Neural cell (in vitro differentiated cells): Measurements from ENCODE around the gene SLC4A5. TPM values are rescaled to one million over a fixed set of nuclear protein-coding genes. Genes with fewer than 3 reads are reported as not detected.

Experiments used
- H2AFZ ChIP-seq: fragments of 200-600, 300-800 bp; sonication (generic), shearing (Covaris generic); 2 replicates; pipeline ENCODE4 v1.6.0; 2014; ENCODE audit warnings: low read depth, mild to moderate bottlenecking, antibody characterized with exemption, low read length, moderate library complexity
- H3F3A ChIP-seq: fragments of 200-600 bp; shearing (Covaris generic); 2 replicates; pipeline ENCODE4 v1.6.1; 2016; ENCODE audit warnings: mild to moderate bottlenecking, moderate library complexity, mixed read lengths, antibody characterized with exemption, low read length; ENCODE audit not compliant: insufficient read depth, poor library complexity, severe bottlenecking
- H3K27ac ChIP-seq: fragments of 200-600, 300-800 bp; sonication (generic), shearing (Covaris generic); 2 replicates; pipeline ENCODE4 v1.5.1; 2014; ENCODE audit warnings: mild to moderate bottlenecking, low read length, moderate library complexity
- H3K27me3 ChIP-seq: fragments of 300-800, 200-600 bp; sonication (generic), shearing (Covaris generic); 2 replicates; pipeline ENCODE4 v1.6.0; 2014; ENCODE audit warnings: mild to moderate bottlenecking, low read depth, low read length, moderate library complexity; ENCODE audit not compliant: insufficient read depth
- H3K36me3 ChIP-seq: fragments of 300-800, 200-600 bp; sonication (generic), shearing (Covaris generic); 2 replicates; pipeline ENCODE4 v1.5.1; 2014; ENCODE audit warnings: mild to moderate bottlenecking, antibody characterized with exemption, low read length, moderate library complexity; ENCODE audit not compliant: insufficient read depth
- H3K4me2 ChIP-seq: fragments of 300-800, 200-600 bp; sonication (generic), shearing (Covaris generic); 2 replicates; pipeline ENCODE4 v1.6.0; 2014; ENCODE audit warnings: mild to moderate bottlenecking, low read length
- H3K4me3 ChIP-seq: fragments of 300-800, 200-600 bp; sonication (generic), shearing (Covaris generic); 2 replicates; pipeline ENCODE4 v1.5.1; 2014; ENCODE audit warnings: mild to moderate bottlenecking, low read length, moderate library complexity
- H3K79me2 ChIP-seq: fragments of 200-600 bp; shearing (Covaris generic); replicated peaks from 2 replicates; pipeline ENCODE4 v1.6.0; 2014; ENCODE audit warnings: mild to moderate bottlenecking, low read length, moderate library complexity; ENCODE audit not compliant: insufficient read depth
- H3K9ac ChIP-seq: fragments of 300-800, 200-600 bp; sonication (generic), shearing (Covaris generic); 2 replicates; pipeline ENCODE4 v1.6.1; 2016; ENCODE audit warnings: mild to moderate bottlenecking, low read length, mixed read lengths
- H3K9me2 ChIP-seq: fragments of 200-600 bp; shearing (Covaris generic); 2 replicates; pipeline ENCODE4 v1.6.1; 2016; ENCODE audit warnings: mild to moderate bottlenecking, low read length, mixed read lengths; ENCODE audit not compliant: insufficient read depth
- H3K9me3 ChIP-seq: fragments of 200-600, 300-800 bp; sonication (generic), shearing (Covaris generic); 2 replicates; pipeline ENCODE4 v1.6.1; 2016; ENCODE audit warnings: mild to moderate bottlenecking, mixed run types, low read length, moderate library complexity, mixed read lengths
- H4K20me1 ChIP-seq: fragments of 200-600 bp; shearing (Covaris generic); 2 replicates; pipeline ENCODE4 v1.6.1; 2016; ENCODE audit warnings: mild to moderate bottlenecking, mixed run types; ENCODE audit not compliant: insufficient read depth
- EP300 ChIP-seq: fragments of 450-650 bp; conservative IDR thresholded peaks from 2 replicates; pipeline ENCODE4 v1.6.1; 2014; ENCODE audit warnings: antibody characterized with exemption, mild to moderate bottlenecking, moderate library complexity; ENCODE audit not compliant: poor library complexity, severe bottlenecking
- EZH2 ChIP-seq: fragments of 200-600, 300-800 bp; shearing (Covaris generic), sonication (generic); IDR thresholded peaks from 2 replicates; pipeline ENCODE4 v1.6.1; 2014; ENCODE audit warnings: antibody characterized with exemption, low read length, borderline replicate concordance, mild to moderate bottlenecking; ENCODE audit not compliant: insufficient read depth, poor library complexity, severe bottlenecking
- MXI1 ChIP-seq: fragments of 450-650 bp; conservative IDR thresholded peaks from 2 replicates; pipeline ENCODE4 v1.6.1; 2014; ENCODE audit warnings: antibody characterized with exemption, mild to moderate bottlenecking; ENCODE audit not compliant: poor library complexity, severe bottlenecking
- POLR2AphosphoS5 ChIP-seq: IDR thresholded peaks from 2 replicates; pipeline ENCODE4 v1.6.1; 2012
- RAD21 ChIP-seq: fragments of 450-650 bp; conservative IDR thresholded peaks from 2 replicates; pipeline ENCODE4 v1.6.1; 2014; ENCODE audit warnings: antibody characterized with exemption, mild to moderate bottlenecking, moderate library complexity
- SMC3 ChIP-seq: fragments of 450-650 bp; conservative IDR thresholded peaks from 2 replicates; pipeline ENCODE4 v1.6.1; 2014; ENCODE audit warnings: antibody characterized with exemption, mild to moderate bottlenecking, moderate library complexity; ENCODE audit not compliant: poor library complexity
- TAF1 ChIP-seq: IDR thresholded peaks from 2 replicates; pipeline ENCODE4 v1.6.1; 2012; ENCODE audit warnings: low read depth
- polyA plus RNA-seq: library from polyadenylated mRNA; depleted of rRNA; stranded (reverse); fragments of >200 nt; gene quantifications from 2 replicates; pipeline ENCODE4 v1.2.3, GENCODE V29; 2014
- TF ChIP-seq, protein P1 (sequence below): IDR thresholded peaks from 2 replicates; pipeline ENCODE4 v1.6.1; 2012; ENCODE audit warnings: borderline replicate concordance
- TF ChIP-seq, protein P2 (sequence below): fragments of 450-650 bp; IDR thresholded peaks from 2 replicates; pipeline ENCODE4 v1.5.1; 2014; ENCODE audit warnings: antibody characterized with exemption, mild to moderate bottlenecking, moderate library complexity; ENCODE audit not compliant: poor library complexity, severe bottlenecking

SLC4A5 gene
- polyA plus RNA-seq, 1 donor from 2014 or later = 3.9 TPM

DNA sequence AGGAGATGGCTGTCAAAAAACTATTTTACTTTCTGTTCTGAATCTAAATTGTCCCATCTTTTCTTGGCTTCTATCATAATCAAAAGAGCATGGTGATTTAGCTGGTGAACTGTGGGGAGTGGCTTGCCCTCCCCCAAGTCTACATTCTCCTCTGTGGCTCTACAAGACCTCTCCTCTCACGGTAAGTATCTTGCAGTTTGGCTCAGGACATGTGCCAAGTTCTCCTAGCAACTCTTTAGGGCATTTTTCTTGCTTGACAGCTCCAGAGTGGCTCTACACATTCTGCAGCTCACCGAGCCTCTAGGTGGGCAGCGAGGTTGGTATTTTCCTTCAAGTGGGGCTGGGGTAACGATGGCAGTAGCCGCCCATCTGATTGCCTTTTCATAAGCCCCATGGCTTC is 29.1 kb downstream of the SLC4A5 start:
- Histone ChIP-seq H3K27me3 (no peaks in the 10 kb centered on the region), H3K4me2 (no peak overlapping the region), H2AFZ (no peak overlapping the region), H3K4me3 (no peak overlapping the region), H3K9ac (no peak overlapping the region), H3K36me3 (no peaks in the 10 kb centered on the region), H3K9me3 (no peaks in the 10 kb centered on the region), H4K20me1 (no peaks in the 10 kb centered on the region), H3K79me2 (no peaks in the 10 kb centered on the region), H3K27ac (no peak overlapping the region), H3F3A (no peaks in the 10 kb centered on the region), H3K9me2 (no peaks in the 10 kb centered on the region)
- TF ChIP-seq, protein P1, sequence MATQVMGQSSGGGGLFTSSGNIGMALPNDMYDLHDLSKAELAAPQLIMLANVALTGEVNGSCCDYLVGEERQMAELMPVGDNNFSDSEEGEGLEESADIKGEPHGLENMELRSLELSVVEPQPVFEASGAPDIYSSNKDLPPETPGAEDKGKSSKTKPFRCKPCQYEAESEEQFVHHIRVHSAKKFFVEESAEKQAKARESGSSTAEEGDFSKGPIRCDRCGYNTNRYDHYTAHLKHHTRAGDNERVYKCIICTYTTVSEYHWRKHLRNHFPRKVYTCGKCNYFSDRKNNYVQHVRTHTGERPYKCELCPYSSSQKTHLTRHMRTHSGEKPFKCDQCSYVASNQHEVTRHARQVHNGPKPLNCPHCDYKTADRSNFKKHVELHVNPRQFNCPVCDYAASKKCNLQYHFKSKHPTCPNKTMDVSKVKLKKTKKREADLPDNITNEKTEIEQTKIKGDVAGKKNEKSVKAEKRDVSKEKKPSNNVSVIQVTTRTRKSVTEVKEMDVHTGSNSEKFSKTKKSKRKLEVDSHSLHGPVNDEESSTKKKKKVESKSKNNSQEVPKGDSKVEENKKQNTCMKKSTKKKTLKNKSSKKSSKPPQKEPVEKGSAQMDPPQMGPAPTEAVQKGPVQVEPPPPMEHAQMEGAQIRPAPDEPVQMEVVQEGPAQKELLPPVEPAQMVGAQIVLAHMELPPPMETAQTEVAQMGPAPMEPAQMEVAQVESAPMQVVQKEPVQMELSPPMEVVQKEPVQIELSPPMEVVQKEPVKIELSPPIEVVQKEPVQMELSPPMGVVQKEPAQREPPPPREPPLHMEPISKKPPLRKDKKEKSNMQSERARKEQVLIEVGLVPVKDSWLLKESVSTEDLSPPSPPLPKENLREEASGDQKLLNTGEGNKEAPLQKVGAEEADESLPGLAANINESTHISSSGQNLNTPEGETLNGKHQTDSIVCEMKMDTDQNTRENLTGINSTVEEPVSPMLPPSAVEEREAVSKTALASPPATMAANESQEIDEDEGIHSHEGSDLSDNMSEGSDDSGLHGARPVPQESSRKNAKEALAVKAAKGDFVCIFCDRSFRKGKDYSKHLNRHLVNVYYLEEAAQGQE = no peak
- TF ChIP-seq POLR2AphosphoS5 (no peak), EZH2 (no peak), MXI1 (no peak), SMC3 (no peak), RAD21 (no peak), EP300 (no peak), TAF1 (no peak)
- TF ChIP-seq, protein P2, sequence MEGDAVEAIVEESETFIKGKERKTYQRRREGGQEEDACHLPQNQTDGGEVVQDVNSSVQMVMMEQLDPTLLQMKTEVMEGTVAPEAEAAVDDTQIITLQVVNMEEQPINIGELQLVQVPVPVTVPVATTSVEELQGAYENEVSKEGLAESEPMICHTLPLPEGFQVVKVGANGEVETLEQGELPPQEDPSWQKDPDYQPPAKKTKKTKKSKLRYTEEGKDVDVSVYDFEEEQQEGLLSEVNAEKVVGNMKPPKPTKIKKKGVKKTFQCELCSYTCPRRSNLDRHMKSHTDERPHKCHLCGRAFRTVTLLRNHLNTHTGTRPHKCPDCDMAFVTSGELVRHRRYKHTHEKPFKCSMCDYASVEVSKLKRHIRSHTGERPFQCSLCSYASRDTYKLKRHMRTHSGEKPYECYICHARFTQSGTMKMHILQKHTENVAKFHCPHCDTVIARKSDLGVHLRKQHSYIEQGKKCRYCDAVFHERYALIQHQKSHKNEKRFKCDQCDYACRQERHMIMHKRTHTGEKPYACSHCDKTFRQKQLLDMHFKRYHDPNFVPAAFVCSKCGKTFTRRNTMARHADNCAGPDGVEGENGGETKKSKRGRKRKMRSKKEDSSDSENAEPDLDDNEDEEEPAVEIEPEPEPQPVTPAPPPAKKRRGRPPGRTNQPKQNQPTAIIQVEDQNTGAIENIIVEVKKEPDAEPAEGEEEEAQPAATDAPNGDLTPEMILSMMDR = no peak

DNA sequence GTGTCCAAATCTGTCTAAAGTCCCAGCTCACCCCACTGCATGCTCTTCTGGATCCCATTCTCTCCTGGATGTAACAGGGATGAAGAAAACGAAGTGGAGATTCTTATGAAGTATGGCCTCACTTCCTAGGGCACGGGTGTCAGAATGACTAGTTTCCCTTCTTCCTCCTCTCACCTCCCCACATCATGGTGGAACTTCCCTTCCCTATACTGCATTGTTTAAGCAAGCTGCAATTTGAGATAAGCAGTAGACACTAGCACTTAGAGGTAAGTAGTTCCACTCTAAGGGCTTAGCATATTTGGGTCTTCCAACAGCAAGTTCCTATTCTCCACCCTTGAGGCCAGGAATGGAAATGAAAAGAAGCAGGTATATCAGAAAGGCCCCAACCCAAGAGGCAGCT is 29.7 kb downstream of the SLC4A5 start:
- H4K20me1 ChIP-seq = no peaks in the 10 kb centered on the region
- H3K9ac ChIP-seq = no peak overlapping the region
- H3F3A ChIP-seq = no peaks in the 10 kb centered on the region
- H3K9me3 ChIP-seq = no peaks in the 10 kb centered on the region
- no peak overlapping the region for H3K27ac ChIP-seq
- TF ChIP-seq, protein P1 = no peak
- TF ChIP-seq EP300 (no peak), SMC3 (no peak)
- no peak overlapping the region for H2AFZ ChIP-seq
- no peaks in the 10 kb centered on the region for H3K9me2 ChIP-seq
- no peaks in the 10 kb centered on the region for H3K27me3 ChIP-seq
- no peak overlapping the region for H3K4me3 ChIP-seq
- H3K36me3 ChIP-seq = no peaks in the 10 kb centered on the region
- H3K79me2 ChIP-seq = no peaks in the 10 kb centered on the region
- no peak overlapping the region for H3K4me2 ChIP-seq
